GM20431 (cell line): ENCODE measurements around the gene MTMR3.
"Not testable (repeated sequence)": the region's sequence is repeated elsewhere in the genome, so short reads cannot be mapped to it uniquely, and the experiment has no call there.

Experiments used
- in situ Hi-C: fragments of 300-500 bp; cut with MseI, MboI; formaldehyde crosslinking; loops from one replicate; pipeline ENCODE4 v1.15.0; 2020; ENCODE audit warnings: low sequenced_read_pairs; ENCODE audit not compliant: unreplicated experiment

MTMR3 gene

DNA sequence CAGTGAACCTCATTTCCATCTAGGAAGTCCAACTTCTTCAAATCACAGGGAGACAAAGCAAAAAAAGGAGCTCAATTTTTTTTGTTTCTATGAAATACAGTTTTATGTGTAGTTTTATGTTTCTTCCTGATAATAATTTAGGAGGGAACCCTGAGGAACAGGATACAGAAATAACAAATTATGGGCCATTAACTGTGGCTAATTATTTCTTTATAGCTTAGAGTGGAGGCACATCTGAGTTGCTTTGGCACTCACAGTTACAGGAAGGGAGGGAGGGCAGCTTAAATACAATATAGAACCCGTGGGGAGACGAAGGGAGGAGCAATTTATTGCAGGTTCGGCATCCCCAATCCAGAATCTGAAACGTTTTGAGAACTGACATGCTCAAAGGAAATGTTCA is 160.2 kb downstream of the MTMR3 start:
- in situ Hi-C loops: no loop called here

GRCh38 chr22:30044369-30044768 is 161.4 kb downstream of the MTMR3 start:
- in situ Hi-C loops: no loop called here

DNA sequence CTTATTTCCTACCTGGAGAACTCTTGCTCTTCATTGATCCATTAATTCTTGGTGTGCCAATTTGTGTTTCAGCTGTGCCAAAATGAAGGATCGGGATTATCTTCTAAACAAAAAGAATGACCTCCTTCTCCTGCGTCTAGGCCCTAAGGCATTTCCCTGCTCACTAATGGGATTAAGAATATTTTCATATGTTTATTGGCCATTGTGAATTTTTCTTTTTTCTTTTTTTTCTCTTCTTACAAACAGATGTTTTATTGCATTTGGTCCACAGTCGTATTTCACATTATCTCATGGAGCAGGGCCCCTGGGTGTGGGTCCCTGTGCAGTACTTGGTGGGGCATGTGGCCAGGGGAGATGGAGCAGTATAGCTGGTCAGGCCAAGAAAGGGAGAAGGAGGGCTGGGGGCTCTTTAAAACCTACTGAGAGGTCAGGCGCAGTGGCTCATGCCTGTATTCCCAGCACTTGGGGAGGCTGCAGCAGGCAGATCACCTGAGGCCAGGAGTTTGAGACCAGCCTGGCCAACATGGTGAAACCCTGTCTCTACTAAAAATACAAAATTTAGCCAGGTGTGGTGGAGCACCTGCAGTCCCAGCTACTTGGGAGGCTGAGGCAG is 162.0 kb downstream of the MTMR3 start:
- in situ Hi-C loops: no loop called here

DNA sequence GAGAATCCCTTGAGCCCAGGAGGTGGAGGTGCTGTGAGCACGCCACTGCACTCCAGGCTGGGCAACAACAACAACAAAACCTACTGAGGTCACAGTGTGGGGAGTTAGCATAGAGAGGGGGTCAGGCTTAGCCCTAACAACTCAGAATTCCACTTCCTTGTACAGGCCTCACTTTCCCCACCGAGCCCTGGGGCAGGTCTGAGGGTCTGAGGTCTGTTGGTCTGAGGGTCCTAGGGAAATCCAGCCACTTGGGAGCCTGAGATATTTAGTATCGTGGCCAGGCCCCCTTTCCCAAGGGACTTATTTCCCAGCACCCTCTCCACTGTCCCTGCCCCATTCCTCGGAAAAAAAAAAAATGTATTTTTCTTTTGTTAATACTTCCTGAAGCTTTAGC is 162.5 kb downstream of the MTMR3 start:
- in situ Hi-C loops: no loop called here

DNA sequence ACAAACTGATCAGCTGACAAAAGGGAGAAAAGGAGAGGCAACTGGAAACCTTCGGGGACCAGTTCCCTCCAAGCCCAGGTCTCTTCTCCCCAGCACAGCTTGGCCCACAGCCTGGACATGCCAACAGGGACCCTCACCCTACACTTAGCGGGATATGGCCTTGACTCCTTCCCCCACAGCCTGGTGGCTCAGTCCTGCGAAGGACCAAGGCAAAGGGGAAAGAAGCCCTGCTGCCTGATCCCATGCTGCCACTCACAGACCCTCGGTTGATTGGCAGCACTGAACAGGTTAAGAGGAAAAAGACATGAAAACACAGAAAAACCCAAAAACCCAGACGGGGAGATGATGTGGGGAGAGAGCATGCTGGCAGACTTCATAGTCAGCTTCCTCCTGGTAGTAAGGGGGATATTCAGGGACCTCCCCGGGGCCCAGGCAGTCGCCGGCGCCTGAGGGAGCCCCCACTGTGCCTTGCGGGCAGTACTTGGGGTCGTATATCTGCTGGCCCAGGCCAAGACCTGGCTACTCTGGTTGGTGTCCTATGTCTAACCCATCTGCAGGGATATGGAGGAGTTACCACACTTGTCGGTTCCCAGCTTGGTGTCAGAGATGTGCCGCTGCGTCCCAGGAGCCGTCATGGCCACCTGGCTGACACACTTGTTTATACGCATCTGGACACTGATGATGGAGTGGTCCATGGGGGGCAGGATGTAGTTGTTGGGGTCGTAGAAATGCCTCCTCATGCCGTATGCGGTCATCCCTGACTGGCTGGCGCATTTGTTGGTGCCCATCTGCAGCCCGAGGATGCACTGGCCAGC is 163.1 kb downstream of the MTMR3 start:
- in situ Hi-C loops: no loop called here

GRCh38 chr22:30046716-30047363 is 163.9 kb downstream of the MTMR3 start:
- in situ Hi-C loops: no loop called here

GRCh38 chr22:30047364-30047738 is 164.4 kb downstream of the MTMR3 start:
- in situ Hi-C loops: no loop called here

- in situ Hi-C loops: no loop called here
Observed at GRCh38 chr22:30048681-30049080, 165.7 kb downstream of the MTMR3 start.

GRCh38 chr22:30054067-30054763 is 171.2 kb downstream of the MTMR3 start:
- in situ Hi-C loops: no loop called here

DNA sequence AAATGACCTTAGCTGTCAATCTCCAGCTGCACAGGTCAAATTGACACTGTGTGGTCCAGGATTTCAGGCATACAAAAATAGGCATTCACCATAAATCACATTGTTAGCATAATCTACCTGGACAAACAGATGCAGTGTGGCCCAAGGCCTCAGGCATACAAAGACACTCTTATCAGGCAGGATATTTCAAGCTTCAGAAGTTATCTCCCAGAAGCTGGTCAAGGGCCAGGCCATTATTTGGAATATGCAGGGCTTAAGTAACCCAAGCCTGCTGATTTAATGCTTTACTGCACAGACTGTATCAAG is 171.7 kb downstream of the MTMR3 start:
- in situ Hi-C loops: no loop called here

DNA sequence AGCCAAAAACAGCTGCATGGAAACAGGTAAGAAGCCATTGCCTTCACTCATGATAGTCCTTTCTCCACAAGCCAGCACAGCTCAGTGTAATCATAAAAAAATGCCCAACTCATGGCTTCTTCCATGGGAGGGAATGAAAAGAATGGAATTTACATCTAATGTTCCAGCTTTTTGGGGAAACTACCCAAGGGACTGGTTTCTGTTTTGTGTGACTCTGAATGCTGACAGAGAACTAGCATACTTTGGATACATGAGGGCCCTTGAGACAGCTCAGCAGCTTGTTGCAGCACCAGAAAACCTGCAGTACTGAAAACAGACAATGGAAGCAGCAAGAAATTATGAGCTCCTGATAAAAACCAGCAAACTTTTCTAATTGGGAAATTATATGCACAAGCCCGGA is 173.0 kb downstream of the MTMR3 start:
- in situ Hi-C loops: no loop called here

DNA sequence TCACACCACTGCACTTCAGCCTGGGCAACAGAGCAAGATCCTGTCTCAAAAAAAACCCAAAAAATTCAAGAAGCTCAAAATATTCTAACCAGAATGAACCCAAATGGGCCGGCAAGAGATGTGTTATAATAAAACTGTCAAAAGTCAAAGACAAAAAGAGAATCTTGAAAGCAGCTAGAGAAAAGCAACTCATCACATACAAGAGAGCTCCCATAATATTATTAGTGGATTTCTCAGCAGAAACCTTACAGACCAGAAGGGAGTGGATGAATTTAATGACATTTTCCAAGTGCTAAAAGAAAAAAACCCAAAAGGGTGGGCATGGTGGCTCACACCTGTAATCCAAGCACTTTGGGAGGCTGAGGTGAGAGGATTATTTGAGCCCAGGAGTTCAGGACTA is 174.4 kb downstream of the MTMR3 start:
- in situ Hi-C loops: no loop called here

- in situ Hi-C loops: not testable (repeated sequence)
Observed at GRCh38 chr22:30059346-30060020, 176.5 kb downstream of the MTMR3 start.

DNA sequence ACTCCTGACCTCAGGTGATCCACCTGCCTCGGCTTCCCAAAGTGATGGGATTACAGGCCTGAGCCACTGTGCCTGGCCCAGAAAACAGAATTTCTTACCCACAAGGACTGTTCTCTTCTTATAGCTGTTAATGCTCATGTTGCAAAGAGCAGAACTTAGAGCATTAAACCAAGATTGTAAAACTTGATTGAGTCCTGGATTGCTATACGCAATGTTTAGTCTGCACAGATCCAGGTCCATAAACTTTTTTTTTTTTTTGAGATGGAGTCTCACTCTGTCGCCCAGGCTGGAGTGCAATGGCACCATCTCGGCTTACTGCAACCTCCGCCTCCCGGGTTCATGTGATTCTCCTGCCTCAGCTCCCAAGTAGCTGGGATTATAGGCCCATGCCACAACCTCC is 178.1 kb downstream of the MTMR3 start:
- in situ Hi-C loops: not testable (repeated sequence)

DNA sequence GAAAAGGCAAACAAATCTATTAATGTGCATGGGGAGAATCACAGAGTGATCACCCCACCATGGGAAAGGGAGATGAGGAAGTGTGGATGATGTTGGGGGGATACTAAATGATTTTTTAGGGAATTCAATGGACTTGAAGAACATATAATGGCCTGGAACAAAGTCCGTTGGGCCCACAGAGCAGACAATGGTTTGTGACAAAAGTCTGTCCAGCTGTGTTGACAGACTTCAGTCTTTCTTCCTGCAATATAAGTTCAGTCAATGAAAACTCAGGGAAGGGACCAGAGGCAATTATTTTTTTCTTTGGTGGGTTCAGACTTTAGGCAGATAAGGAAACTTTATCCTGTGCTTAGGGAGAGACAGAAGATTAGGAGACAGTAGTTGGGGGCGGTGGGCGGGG is 179.3 kb downstream of the MTMR3 start:
- in situ Hi-C loops: no loop called here

GRCh38 chr22:30062950-30063349 is 180.0 kb downstream of the MTMR3 start:
- in situ Hi-C loops: no loop called here

- in situ Hi-C loops: no loop called here
Observed at GRCh38 chr22:30064172-30064571, 181.2 kb downstream of the MTMR3 start.

DNA sequence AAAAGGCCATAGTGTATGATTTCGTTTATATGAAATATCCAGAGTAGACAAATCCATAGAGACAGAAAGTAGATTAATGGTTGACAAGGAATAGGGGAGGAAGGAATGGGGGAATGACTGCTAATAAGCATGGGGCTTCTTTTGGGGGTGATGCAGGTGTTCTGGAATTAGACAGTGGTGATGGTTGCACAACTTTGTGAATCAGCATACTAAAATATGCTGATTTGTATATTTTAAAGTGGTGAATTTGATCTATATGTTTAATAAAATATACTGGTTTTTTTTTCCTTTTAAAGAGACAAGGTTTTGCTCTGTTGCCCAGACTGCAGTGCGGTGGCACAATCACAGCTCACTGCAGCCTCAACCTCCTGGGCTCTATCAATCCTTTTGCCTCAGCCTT is 190.8 kb downstream of the MTMR3 start:
- in situ Hi-C loops: no loop called here

DNA sequence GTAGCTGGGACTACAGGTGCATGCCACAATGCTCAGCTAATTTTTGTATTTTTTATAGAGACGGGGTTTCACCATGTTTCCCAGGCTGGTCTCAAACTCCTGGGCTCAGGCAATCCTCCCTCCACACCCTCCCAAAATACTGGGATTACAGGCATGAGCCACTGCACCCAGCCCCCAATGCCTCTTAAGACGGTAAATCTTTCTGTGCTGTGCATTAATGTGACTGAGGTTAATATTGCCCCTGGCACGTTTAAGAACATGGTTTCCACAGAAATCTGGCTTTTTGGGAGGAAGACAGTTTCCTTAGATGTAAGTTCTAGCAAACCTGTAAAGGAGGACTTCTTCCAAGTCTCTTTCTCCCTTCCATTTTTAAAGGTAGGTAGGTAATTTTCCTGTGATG is 191.2 kb downstream of the MTMR3 start:
- in situ Hi-C loops: no loop called here

DNA sequence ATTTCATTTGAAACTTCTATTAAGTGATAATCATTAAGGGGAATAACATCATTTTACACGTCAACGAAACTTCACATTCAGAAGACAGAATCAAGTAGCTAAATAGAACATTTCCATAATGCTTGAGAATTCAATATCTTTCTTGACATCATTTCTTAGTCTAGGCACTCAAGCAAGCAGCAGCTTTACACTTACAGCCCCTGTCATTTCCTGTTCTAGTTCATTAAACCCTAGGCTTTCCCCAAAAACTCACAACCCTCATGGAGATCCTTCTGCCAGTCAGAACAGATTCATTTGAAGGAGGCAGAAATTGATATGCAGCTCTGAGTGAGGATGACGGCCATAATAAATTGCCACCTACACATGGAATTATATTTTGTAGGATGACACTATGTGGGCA is 192.0 kb downstream of the MTMR3 start:
- in situ Hi-C loops: no loop called here
